NCI-H1436 treated with DMSO at 0.1 percent for 48 hours (cell line): ENCODE data around the gene APOBEC2.

Source experiments
- DNase-seq: peaks from one replicate; lab custom pipeline; 2025; lab: John Stamatoyannopoulos, UW

APOBEC2 gene

DNA sequence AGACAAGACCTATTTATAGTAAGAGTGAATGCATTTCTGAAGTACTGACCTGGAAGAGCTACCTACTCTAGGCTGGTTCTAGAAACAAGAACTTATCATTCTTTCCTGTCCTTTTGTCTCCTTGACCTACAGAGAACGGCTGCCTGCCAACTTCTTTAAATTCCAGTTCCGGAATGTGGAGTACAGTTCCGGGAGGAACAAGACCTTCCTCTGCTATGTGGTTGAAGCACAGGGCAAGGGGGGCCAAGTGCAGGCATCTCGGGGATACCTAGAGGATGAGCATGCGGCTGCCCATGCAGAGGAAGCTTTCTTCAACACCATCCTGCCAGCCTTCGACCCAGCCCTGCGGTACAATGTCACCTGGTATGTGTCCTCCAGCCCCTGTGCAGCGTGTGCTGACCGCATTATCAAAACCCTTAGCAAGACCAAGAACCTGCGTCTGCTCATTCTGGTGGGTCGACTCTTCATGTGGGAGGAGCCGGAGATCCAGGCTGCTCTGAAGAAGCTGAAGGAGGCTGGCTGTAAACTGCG, 8.3 kb downstream of the APOBEC2 start:
- DNase-seq, result no peak

DNA sequence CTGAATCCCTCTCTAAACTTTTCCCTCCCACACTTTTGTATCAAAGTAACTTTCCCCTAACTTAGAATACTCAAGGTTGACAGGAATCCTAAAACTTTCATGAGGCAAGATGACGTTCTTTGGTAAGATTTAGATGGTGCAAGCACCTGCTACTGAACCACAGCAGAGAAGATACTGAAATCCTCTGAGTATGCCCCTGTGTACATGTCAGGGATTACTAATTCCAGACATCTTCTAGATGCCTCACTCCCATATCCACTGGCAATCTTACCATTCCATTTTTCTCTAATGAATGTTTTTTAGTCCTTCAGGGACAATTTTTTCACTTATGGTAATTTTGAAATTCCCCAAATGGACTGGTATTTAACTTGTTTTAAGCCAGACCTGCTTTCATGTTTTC, 9.1 kb downstream of the APOBEC2 start:
- DNase-seq, result no peak

DNA sequence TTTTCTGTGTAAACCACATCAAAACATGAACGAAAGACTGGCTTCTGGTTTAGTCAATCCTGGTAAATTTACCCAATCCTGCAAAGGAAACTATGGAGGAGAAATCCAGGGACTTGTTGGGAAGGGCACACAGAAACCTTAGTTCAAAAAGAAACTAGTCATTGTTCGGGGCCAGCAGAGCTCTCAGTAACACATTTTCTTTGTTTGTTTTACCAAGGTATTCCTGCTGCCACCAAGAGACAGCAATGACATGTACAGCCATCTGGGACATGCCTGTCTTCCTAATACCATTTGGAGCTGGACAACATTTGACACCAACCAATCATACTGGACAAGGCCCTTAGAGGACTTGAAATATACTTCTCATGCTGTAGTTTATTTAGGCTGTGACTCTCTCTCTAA, 10.9 kb downstream of the APOBEC2 start:
- no peak for DNase-seq

DNA sequence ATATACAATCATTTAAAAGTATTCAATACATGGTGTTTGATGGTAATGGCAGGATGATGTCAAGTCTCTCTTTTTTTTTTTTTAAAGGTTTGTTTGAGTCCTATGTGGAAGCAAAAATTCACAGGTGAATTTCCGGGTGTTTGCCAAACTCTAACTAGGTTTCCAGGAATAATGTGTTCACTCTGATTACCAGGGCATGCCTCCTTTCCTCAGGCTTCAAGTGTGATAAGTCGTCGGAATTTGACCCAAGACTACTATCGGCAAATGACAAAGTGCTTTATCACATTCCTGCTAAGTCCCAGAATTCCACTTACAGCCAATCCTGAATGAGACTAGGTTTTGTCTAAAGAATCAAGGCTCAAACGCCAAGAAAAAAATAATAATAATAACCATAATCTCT, 11.8 kb downstream of the APOBEC2 start:
- DNase-seq, result no peak

DNA sequence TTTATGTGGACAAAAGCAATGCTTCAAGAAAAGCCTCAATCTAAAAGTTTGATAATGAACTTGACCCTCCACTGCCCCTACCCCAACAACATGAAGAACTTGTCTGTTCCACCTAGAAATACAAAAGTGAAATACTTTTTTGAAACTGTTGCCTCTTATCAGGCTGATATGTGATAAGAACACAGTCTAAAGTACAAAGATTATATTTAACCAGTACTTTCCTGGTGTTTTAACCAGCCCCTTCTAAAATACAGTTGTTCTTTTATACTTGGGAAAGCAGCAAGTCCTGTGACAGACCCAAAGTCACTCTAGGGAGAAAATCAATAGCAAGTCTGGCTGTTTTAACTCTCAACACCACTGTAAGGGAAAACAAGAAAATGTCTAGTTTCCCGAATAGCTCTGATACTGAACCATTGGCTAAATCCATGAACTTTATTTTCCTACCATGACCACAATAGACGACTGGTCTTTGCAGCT, 12.6 kb downstream of the APOBEC2 start:
- no peak for DNase-seq

DNA sequence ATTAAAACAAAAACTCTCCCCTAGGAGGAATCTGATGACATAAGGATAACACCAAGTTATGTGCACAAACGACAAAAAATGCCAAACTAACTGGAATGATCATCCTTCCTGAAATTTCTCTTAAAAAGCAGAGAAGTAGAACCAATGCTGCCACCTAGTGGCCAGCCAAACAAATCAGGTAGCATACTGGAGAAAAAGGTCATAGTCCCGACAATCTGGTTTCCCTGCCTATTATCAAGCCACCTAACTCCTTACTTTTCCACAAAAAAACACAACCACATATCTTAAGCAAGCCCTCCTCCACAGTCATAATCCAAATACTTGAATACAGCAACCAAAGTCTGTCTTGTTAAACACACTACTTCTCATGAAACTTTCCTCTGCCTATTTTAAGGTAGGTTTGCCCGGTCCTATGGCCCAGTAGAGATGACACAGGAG, 13.9 kb downstream of the APOBEC2 start:
- DNase-seq, result no peak

DNA sequence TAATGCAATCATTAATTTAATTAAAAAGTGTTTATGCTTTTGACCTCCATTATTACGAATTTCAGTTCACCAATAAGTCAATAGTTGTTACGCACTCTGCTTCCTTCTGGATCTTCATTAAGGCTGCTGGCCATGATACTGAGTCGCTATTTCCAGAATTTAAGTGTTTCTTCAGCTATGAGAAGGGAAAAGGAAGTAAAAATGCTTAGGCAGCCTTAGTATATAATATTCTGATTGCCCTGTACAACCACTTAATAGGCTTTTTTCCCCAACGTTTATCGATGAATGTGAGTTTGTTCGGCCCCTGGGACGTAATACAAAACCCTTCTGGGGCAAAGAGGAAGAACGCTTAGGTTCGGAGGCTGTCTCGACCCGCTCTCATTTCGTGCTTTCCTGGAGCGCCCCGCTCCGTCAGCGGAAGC, 18.5 kb downstream of the APOBEC2 start:
- DNase-seq, result no peak

DNA sequence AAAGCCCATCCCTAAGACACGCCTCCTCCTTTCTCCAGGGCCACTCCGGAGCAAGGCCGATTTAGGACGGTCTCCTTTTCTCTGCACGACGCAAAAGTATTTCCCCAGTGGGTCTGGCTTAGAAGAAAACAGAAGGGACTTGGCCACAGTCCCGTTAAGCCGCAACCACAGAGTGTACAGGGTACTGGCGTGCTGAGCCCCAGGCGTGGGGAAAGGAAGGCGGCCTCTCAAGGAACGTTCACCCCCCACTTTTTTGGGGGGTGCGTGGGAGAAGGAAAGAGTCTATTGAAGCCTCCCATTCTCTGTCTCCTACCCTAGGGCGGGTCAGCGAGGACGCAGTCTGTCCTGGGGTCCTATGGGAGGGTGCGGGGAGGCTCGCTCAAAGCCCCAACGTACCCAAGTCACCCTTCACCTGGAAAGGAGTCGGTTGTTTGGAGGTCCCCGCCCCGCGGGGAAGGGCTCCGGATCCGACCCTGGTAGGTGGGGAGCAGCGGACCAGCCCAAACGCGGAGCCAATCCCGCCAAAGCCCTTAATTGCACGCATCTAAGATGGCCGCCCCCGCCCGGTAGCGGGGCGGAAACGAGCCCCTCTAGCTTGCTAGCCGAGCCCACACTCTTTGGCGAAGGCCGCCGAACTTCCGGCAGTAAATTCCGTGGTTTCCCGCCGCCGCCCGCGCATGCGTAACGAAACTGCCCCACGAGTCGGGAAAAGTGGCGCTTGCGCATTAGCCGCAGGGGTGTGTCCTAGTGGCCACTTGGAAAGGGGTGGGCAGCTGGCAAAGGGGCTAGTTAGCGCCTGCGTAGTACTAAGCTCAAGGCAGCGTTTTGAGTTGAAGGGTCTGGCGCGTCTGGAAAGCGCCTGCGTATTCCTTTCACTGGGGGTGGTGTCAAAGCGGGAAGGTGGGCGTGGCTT, 19.2 kb downstream of the APOBEC2 start, which contains the start of gene OARD1:
Gene OARD1 (minus strand): TSS at position 434 of the 913 bp plus-strand sequence. CDS start 722 bp downstream, outside the sequence.
- peak; percentile 98 for DNase-seq

DNA sequence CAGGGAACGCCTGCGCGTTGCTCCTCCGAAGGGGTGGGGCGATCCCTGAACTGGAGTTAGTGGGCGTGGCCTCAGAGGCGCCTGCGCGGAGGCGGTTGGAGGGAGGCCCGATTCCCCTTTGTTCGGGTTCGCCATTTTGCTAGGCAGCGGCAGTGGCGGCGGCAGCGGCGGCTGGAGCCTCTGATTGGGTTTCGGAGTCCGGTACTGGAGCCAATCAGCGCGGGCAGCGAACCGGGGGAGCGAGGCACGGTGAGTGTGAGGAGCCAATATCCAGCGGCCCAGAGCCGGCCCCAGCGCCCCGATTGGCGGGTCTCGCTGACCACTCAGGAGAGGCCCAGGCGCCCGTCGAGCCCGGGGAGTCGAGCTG, 19.8 kb downstream of the APOBEC2 start, which contains the start of gene NFYA:
Gene NFYA (plus strand): TSS at position 139 of the 367 bp plus-strand sequence. CDS start 6,116 bp downstream, outside the sequence.
- no peak for DNase-seq

DNA sequence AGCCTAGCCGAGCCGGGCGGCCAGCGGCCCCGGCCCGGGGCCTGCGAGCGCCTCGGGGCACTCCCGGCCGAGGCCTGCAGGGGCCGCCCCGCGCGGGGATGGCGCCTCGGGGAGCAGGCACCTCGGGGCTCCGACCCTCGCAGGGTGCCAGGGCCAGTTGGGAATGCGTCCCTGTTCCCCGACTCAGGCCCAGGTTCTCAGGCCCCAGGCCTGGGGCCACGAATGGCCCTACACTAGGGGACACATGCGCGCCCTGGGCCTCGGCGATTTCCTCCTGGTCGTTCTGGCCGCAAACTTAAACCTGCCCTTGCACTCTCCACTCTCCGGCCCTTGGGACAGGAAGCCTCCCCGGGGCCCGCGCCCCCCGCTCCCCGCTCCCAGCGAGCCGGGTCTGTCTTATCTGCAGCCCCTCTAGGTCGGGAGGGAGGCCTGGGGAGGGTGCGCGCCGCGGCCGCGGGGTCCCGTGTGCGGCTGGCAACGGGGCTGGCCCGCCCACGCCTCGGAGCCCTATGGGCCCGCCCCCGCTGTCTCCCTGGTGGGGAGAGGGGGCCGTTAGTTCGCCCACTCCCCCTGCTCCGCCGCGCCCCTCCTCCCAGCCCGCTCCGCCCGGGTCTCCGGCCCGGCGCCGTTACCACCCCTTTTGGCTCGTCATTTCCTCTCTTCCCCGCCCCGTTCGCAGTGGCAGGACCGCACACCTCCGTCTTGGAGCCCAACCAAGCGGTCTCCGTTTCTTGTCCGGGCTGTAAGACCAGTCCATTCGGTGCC, 20.4 kb downstream of the APOBEC2 start:
- peak; percentile 38 for DNase-seq

DNA sequence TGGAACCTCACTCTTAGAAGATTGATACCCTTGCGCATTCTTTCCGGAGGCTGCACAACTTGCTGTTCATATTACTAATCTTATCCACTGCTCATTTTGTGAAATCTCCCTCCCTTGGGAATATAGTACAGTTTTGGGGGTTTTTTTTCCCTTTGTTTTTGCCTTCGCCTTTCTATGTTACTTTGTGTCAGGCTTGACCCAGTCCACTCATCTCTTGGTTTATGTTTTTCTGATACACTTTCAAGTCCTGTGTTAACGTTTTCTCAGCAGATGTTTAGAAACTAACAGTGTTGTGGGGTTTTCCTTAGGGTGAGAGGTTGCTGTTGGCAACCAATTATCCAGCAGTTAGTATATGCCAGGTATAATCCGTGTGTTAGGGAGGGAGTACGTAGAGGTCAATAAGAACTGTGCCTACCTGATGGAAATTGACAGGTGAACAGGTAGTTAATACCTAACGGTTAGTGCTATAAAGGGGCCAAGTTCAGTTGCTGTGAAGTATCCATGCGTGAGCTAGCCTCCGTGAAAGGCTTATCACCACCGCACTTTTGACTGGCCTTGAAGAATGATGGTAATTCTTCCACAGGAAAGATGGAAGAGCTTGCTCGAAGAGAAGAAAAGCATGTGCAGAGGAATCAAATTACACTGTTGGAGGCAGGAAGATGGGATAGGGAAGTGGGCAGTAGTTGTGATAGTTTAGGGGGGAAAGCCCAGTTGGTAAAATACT, 21.1 kb downstream of the APOBEC2 start:
- no peak for DNase-seq

DNA sequence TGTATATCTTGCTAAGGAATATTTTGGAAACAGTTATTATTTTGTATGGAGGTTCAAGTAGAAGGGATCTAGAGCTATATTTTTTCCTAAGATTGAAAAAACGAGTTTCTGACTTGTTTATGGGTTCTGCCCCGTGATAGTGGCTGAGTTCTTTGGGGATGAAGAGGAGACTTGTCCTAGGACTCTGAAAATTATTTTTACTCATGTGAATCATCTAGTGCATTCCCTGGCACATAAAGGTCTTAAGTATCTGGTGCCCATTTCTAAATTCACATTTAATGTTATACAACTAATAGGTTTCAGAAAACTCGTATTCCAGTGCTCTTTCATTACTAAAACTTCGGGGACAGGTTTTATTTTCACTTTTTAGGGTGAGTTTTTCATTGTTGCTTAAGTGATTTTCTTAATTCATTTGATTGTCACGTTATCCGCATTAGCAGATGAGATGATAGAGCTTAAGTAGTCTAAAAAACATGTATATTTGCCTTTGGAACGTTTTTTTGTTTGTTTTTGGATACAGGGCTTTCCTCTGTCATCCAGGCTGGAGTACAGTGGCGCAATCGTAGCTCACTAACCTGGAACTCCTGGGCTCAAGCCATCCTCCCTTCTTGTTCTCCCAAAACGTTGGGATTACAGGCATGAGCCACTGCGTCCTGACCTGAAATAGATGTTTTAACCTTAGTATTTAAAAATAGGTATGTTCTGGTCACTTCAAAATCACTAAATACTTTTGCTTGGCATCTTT, 21.9 kb downstream of the APOBEC2 start:
- no peak for DNase-seq

DNA sequence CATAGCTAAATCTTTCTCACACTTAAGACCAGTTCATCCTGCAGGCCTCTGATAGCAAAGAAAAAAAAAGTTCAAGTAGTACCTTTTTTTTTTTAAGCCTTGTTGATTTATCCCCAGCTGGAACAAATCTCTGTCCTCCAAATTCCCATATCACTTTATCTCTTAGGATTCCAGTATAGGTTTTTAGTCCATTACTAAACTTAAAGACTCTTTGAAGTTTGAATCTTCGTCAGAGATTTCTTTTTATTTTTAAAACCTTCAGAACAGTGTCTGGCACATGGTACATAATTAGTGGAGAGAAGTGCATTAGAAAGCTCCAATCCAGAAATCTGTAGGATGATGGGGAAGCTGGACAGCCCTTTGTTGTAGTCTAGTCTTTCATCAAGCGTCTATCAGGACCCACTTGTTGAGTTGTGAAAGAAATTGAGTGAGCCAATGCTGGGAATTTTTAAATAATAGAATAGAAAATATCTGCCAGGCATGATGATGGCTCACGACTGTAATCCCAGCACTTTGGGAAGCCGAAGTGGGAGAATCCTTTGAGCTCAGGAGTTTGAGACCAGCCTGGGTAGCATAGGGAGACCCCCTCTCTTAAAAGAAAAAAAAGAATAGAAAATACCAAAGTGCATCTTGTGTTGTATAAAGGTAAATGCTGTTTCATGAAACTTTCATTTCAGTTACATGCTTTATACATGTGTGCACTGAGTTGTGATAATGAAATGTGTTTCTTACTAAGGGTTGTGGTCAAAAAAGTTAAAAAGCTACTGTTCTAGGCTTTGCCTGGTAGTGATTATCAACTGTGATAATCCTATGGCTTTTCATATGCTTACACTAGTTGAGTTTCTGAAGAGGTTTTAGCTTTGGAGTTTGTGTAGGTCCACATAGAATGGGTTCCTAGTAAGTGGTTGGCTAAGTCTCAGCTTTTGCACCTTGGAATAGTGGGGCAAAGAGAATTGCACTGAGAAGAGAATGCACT, 22.9 kb downstream of the APOBEC2 start:
- DNase-seq, result no peak

DNA sequence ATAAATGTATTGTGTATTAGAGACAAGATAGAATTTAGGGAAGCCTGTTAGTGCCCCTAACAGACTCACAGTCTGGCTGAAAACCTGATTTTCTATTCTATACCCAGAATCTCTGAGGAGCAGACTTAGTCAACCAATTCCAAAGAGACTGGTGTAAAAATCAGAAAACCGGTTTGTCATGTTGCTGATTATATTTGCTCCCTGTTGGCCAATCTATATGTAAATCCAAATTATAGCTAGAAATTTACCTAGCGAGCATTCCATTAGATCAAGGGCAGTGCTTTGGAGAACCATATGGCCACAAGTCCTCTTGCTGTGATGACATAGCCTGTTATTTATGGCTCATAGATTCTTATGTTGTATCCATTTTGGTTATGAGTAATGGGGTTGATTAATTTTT, 24.5 kb downstream of the APOBEC2 start:
- DNase-seq, result no peak

DNA sequence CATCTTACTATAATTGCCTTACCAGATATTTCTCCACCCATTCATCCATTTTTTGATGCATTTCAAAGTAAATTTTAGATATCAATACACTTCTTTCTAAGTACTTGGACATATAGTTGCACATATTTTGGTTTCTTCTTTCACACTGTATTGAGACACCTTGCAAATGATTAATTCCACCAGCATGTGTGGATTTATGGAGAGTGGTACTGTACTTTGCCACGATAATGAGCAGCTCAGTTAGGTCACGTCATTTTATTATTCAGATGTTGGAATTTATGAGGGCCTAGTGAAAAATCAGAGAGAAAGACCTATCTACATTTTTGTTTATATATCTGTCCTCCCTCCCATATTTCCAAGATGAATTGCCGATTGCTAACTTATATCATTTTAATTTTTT, 25.1 kb downstream of the APOBEC2 start:
- DNase-seq, result no peak

DNA sequence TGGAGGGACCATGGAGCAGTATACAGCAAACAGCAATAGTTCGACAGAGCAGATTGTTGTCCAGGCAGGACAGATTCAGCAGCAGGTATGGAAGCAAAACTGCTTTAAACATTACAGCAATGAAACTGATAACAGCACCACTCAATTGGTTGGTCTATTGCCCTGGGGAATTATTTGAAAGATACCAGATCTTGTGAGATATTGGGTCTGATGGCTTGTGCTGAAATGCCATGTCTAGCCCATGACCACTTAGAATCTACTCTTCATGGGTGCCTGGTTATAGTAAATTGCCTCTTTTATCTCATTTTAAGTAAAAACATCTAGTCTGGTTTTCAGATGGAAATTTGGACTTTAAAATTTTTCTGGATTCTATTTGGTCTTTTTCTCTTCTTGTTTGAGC, 26.1 kb downstream of the APOBEC2 start:
- no peak for DNase-seq

DNA sequence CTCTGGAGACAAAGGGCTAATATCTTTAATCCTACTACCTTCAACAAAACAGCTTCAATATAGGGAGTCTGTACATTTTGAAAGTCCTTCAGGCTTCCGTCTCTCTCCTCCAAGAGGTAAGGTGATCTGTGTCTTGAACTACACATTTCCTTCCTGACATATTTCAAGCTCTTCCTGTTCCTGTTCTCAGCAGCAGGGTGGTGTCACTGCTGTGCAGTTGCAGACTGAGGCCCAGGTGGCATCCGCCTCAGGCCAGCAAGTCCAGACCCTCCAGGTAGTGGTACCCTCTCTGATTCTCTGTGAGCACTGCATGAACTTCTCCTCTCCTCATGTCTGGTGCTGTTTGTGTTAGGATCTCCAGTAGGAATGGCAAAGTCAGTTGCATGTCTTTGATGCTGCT, 27.6 kb downstream of the APOBEC2 start:
- DNase-seq, result no peak

DNA sequence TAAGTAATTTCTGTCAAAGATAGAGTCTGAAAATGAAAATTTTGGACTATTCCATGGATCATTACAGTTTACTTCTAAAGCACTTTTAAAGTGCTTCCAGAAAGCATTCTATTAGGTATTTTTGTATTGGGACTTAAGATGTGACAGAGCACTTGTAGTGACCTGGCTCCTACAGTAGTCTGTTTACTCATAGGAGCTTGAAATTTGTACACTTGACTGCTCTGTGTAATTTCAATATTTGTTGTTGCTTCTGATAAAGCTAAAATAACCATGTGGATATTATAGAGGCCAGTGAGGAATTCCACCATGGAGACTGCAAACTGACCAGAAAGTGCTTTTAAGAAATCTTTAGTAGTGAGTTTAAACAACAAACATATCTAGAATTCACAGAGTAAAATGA, 30.1 kb downstream of the APOBEC2 start:
- no peak for DNase-seq

DNA sequence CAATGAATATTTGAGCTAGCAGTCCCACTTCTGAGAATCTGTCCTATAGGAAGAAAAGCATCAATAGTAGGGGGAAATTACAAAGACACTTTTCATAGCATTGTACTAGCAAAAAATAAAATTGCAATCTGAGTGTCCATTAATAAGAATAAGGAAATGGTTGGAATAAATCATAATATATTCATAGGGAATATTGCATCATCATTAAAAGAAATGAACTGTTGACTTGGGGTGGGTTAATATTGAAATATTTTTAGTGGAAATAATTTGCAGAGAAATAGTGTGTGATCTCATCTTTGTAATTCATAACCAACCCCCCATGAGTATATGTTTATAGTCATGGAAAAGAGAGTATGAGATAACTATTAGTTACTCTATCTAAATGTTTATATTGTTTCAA, 32.2 kb downstream of the APOBEC2 start:
- no peak for DNase-seq

DNA sequence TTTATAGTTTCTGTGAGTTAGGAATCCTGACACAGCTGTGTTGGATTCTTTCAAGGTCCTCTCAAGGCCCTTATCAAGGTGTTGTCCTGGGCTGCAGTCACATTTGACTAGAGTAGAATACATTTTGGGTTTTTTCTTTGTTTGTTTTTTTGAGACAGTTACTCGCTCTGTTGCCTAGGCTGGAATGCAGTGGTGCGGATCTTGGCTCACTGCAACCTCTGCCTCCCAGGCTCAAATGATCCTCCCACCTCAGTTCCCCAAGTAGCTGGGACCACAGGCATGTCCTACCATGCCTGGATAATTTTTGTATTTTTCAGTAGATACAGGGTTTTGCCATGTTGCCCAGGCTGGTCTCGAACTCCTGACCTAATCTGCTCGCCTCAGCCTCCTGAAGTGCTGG, 35.4 kb downstream of the APOBEC2 start:
- no peak for DNase-seq
